ENCODE measurements around the gene ACER3. TPM values are rescaled to one million over a fixed set of nuclear protein-coding genes. Genes with fewer than 3 reads are reported as not detected.
"Not testable (repeated sequence)": the region's sequence is repeated elsewhere in the genome, so short reads cannot be mapped to it uniquely, and the experiment has no call there.

Gene ACER3
- 13.2 and 13.9 TPM in 2 replicates for total RNA-seq (2014; rRNA removed; shearing (Covaris generic))

DNA sequence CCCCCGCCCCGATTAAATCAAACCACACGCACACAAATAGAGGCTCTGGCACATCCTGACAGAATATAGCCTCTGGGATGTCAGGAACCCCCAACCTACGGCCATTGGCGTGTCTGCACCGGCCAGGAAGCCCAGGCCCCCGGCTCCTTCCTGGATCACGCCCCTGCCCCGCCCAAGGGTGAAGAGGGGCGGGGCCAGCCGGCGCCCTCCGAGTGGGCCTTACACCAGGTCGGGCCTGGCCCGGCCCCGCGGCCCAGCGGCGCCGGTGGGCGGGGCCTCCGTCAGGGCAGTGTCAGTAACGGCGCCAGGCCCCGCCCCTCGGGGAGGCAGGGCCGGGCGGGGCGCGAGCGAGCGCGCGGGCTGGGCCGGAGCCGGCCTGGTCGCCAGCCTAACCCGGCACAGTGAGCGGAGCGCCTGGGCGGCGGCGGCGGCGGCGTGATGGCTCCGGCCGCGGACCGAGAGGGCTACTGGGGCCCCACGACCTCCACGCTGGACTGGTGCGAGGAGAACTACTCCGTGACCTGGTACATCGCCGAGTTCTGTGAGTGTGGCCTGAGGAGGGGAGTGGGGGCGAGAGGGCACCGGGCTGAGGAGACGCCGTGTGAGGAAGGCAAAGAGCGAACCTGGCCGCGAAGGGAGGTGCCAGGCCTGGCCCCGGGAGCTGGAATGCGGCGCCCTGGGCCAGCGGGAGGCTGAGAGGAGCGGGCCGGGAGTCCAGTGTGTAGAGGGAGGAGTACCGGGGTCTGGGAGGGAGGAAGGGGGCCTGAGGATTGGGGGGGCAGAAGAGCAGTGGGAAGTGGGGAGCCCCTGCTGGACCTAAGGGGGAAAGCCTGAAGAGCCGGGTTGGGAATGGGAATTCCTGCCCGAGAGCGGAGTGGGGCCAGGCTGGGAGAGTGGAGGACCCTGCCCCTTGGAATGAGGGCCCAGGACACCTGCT is at the start of gene ACER3:
Gene ACER3, plus strand, starts transcription at position 380 of the 937 bp plus-strand sequence. Its CDS starts 59 bp downstream, at position 439.
- Histone ChIP-seq H3K27me3 (replicated peaks) (no peaks in the 10 kb centered on the region), H3K4me1 (replicated peaks) (peaks cover 9% of the 10 kb centered on the region; the same call in 1 of the 2 replicates), H3K27ac (peak within 1 kb of the TSS; percentile 76), H3K4me3 (peak within 1 kb of the TSS; percentile 87), H3K9me3 (replicated peaks) (no peaks in the 10 kb centered on the region), H3K36me3 (peaks cover 3% of the 10 kb centered on the region; the same call in 1 of the 2 replicates)
- DNase-seq (ENCODE audit: low read depth in 1 of 2, low spot score in 2 of 2), result peak; percentile 81 to 82

DNA sequence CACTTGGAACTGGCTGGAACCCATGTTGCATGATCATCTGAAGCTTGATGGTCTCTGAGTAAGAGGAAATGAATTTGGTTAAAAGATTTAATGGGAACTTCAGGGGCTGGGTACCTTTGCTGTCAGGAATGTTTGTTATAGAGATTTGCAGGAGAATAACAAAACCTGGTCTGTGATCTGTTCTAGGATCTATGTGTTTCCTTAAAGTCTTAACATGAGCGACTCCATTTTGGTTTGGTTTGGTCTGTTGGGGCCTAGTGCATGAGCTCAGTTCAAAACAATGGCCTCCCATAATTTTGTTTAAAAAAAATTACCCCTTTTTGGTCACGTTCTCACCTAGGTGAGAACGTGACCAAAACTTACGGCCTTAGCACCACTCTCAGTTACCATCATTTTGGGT is 49.5 kb upstream of the ACER3 start:
- no peaks in the 10 kb centered on the region for H3K36me3 ChIP-seq
- H3K27me3 ChIP-seq (replicated peaks), result no peaks in the 10 kb centered on the region
- H3K9me3 ChIP-seq (replicated peaks), result no peaks in the 10 kb centered on the region
- no peak for DNase-seq (ENCODE audit: low read depth in 1 of 2, low spot score in 2 of 2)
- no peak overlapping the region for H3K27ac ChIP-seq
- no peak overlapping the region for H3K4me3 ChIP-seq
- peaks cover 6% of the 10 kb centered on the region for H3K4me1 ChIP-seq (replicated peaks)

DNA sequence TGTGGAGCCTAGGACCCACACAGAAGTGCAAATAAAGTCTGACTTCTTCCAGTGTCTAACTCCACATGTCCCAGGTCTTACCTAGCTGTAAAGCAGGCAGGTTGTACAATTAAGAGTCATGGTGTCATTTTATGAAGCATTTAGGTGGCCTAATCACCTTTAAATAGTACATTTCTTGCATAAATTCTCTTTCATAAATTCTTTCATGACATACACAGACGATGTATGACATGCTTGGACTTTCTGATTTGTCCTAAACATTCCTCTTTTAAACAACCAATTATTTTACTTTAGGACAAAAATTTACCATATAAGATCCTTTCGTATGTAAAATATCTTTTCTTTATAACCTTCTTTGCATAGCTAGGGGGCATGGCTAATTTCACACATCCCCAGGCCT is 46.3 kb upstream of the ACER3 start:
- H3K27me3 ChIP-seq (replicated peaks), result no peaks in the 10 kb centered on the region
- H3K36me3 ChIP-seq, result no peaks in the 10 kb centered on the region
- DNase-seq (ENCODE audit: low read depth in 1 of 2, low spot score in 2 of 2), result no peak

DNA sequence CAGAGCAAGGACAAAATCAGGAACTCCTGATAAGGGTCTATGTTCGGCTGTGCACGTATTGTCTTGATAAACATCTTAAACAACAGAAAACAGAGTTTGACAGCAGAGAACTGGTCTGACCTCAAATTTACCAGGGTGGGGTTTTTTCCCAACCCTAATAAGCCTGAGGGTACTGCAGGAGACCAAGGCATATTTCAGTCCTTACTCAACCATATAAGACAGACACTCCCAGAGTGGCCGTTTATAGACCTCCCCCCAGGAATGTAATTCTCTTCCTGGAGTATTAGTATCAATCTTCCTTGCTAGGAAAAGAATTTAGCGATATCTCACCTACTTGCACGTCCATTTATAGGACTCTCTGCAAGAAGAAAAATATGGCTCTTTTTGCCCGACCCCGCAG is 45.0 kb upstream of the ACER3 start:
- H3K27ac ChIP-seq; H3K9me3 ChIP-seq (replicated peaks); H3K27me3 ChIP-seq (replicated peaks); DNase-seq (ENCODE audit: low read depth in 1 of 2, low spot score in 2 of 2); H3K4me3 ChIP-seq; H3K36me3 ChIP-seq; H3K4me1 ChIP-seq (replicated peaks): not testable (repeated sequence)

More for the DNA sequence above, 46.3 kb upstream of the ACER3 start:
- H3K4me1 ChIP-seq (replicated peaks), result no peaks in the 10 kb centered on the region
- H3K4me3 ChIP-seq, result no peak overlapping the region
- H3K27ac ChIP-seq, result no peak overlapping the region
- H3K9me3 ChIP-seq (replicated peaks), result no peaks in the 10 kb centered on the region

DNA sequence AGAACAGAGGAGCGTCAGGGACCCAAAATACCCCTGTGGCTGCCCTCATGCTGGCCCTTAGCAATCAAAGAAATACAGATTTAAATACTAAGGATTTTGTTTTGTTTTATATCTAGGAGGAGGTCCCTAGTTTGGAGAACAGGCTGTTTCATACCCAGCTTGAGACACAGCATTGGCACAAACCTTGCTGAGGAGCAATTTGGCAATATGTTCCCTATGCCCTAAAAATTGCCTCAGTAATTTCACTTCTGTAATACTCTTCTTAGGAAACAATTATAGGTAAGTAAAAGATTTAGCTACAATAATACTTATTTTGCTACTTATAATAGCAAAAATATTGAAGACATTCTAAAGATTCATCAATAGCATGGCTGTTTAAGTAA is 40.5 kb upstream of the ACER3 start:
- H3K4me3 ChIP-seq, result no peak overlapping the region
- H3K27ac ChIP-seq, result no peak overlapping the region
- H3K27me3 ChIP-seq (replicated peaks), result no peaks in the 10 kb centered on the region
- H3K9me3 ChIP-seq (replicated peaks), result no peaks in the 10 kb centered on the region
- no peak for DNase-seq (ENCODE audit: low read depth in 1 of 2, low spot score in 2 of 2)
- no peaks in the 10 kb centered on the region for H3K36me3 ChIP-seq
- H3K4me1 ChIP-seq (replicated peaks), result peaks cover 14% of the 10 kb centered on the region

DNA sequence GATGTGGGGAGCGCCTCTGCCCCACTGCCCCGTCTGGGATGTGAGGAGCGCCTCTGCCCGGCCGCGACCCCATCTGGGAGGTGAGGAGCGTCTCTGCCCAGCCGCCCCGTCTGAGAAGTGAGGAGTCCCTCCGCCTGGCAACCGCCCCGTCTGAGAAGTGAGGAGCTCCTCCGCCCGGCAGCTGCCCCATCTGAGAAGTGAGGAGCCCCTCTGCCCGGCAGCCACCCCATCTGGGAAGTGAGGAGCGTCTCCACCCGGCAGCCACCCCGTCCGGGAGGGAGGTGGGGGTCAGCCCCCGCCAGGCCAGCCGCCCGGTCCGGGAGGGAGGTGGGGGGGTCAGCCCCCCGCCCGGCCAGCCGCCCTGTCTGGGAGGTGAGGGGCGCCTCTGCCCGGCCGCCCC is 39.3 kb upstream of the ACER3 start:
- not testable (repeated sequence) for H3K36me3 ChIP-seq; H3K27me3 ChIP-seq (replicated peaks); H3K9me3 ChIP-seq (replicated peaks); DNase-seq (ENCODE audit: low read depth in 1 of 2, low spot score in 2 of 2); H3K4me3 ChIP-seq; H3K27ac ChIP-seq
- peaks cover 14% of the 10 kb centered on the region for H3K4me1 ChIP-seq (replicated peaks)

DNA sequence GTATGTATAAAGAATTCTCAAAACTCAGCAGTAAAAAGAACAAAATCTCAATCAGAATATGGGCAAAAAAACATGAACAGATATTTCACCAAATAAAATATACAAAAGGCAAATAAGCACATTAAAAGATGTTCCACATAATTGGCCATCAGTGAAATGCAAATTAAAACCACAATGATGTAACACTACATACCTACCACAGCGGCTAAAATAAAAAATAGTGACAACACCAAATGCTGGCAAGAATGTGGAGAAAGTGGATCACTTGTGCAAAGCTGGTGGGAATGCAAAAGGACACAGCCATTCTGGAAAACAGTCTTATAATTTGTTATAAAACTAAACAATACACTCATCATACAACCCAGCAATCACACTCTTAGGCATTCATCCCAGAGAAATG is 38.3 kb upstream of the ACER3 start:
- no peak overlapping the region for H3K4me3 ChIP-seq
- H3K36me3 ChIP-seq, result no peaks in the 10 kb centered on the region
- peaks cover 14% of the 10 kb centered on the region for H3K4me1 ChIP-seq (replicated peaks)
- H3K27ac ChIP-seq, result no peak overlapping the region
- DNase-seq (ENCODE audit: low read depth in 1 of 2, low spot score in 2 of 2), result no peak
- H3K27me3 ChIP-seq (replicated peaks), result no peaks in the 10 kb centered on the region
- H3K9me3 ChIP-seq (replicated peaks), result no peaks in the 10 kb centered on the region

DNA sequence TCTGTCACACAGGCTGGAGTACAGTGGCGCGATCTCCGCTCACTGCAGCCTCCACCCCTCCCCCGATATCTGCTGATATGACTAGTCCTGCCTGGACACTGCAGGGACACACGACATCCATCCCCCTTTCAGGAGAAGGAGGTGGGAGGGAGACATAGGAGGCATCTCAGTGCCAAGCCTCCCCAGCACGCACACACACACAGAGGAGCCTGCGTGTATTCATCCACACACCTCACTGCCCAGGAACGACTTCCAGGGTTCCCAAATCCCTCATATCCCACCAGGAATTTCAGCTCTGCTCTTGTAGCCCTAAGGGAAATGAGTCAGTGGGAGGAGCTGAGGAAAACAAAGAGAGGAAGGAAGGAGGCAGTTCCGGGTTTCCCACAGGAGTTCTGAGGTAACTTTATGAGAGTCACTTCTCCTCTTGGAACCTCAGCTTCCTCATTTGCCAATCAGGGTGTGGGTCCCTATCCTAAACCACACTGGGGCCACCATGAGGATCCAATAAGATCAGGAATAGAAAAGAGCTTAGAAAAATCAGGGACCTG is 37.2 kb upstream of the ACER3 start:
- Histone ChIP-seq H3K4me1 (replicated peaks) (peaks cover 14% of the 10 kb centered on the region), H3K27ac (peak overlapping the region; percentile 93), H3K9me3 (replicated peaks) (no peaks in the 10 kb centered on the region), H3K27me3 (replicated peaks) (no peaks in the 10 kb centered on the region), H3K36me3 (no peaks in the 10 kb centered on the region), H3K4me3 (no peak overlapping the region)
- DNase-seq (ENCODE audit: low read depth in 1 of 2, low spot score in 2 of 2), result peak; percentile 73 to 82

DNA sequence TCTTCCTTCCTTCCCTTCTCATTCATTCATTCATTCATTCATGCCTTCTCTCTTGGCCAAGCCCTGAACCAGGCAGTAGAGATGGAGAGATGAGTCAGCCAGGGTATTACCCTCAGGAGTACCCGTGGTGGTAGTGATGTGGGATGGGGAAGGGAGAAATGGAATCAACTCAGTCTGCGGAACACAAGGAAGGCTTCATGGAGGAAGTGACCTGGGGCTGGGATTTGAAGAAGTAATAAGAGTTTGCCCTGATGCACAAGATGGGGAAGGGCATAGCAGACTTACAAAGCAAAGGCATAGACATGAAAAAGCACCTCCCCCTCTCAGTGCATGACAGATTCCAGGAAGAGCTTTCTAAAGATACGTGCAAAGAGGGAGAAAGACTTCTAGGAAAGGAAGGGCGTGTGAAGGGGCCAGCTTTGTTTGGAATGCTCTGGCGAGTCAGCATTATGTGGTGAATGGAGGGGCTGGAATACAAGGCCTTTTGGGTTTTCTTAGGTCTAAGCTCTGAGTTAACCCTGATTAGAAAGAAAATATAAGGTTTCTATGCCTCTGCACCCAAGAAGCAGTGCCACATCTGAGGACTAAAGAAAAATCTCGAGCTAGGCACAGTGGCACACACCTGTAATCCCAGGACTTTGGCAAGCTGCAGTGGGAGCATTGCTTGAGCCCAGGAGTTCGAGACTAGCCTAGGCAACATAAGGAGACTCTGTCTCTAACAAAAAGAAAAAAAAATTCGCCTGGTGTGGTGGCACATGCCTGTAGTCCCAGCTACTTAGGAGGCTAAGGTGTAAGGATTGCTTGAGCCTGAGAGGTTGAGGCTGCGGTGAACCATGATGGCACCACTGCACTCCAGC is 36.4 kb upstream of the ACER3 start:
- Histone ChIP-seq H3K36me3 (no peaks in the 10 kb centered on the region), H3K9me3 (replicated peaks) (no peaks in the 10 kb centered on the region), H3K27ac (peak overlapping the region; percentile 93), H3K4me1 (replicated peaks) (peaks cover 14% of the 10 kb centered on the region), H3K27me3 (replicated peaks) (no peaks in the 10 kb centered on the region), H3K4me3 (no peak overlapping the region)
- DNase-seq (ENCODE audit: low read depth in 1 of 2, low spot score in 2 of 2), result peak in 1 of 2 experiments; percentile 38

DNA sequence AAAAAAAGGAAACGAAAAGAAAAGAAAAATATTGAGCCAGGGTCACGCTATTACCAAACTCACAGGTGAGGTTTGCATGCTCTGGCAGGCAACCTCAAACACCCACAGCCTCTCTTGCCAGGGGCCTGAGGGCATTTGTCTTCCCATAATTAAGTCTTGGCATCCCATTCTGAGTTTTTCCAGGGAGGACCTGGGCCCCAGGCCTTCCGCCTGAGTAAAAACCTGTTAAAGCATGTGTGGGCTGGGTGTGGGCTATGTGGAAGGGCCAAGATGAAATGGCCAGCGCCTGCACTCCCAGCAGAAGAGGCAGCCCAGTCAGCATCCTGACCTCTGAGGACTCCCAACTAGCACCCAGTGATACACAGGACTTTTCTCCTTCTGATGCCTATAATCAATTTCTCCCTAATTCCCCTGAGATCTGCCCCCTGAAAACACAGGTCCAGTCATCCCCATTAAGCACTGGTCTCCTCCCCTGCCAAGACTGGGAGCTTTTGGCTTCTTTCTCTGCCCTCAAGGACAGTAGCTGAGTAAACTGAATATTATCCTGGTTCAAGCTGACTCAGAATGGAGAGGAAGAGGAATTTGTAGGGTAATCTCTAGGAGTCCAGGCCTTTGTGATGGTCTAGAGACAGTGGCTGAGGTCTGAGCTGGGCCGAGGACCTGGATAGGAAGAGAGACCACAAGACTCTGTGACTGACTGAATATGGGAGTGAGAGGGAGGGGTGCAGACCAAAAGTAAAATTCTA is 35.6 kb upstream of the ACER3 start:
- Histone ChIP-seq H3K36me3 (no peaks in the 10 kb centered on the region), H3K27me3 (replicated peaks) (no peaks in the 10 kb centered on the region), H3K27ac (no peak overlapping the region), H3K9me3 (replicated peaks) (no peaks in the 10 kb centered on the region), H3K4me1 (replicated peaks) (peaks cover 14% of the 10 kb centered on the region), H3K4me3 (no peak overlapping the region)
- DNase-seq (ENCODE audit: low read depth in 1 of 2, low spot score in 2 of 2), result no peak

DNA sequence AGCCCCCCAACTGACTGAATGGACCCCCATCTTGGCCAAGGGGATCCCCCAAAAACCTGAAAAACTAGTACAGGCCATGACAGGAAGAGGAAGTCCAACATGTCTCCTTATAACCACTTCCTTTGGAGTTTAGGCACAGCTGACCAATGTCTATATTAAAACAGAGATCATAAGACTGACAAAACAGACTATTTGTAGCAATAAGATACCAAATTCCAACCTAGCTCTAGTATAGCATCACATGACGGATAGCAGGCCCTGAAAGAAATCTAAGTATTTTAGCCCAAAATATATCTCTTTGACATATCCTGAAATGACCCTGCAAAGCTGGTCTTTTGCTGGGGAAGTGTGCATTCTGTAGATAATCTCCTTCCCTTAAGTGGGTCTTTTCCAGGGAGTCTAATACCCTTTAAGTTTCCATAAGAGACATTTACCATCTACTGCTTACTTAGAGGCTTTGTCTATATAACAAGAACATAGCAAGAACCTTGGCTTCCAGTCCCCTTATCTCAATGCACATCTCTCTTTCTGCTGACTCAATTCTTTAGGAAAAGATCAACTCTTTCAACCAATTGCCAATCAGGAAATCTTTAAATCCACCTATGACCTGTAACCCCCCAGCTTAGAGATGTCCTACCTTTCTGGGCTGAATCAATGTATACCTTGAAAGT is 34.9 kb upstream of the ACER3 start:
- peaks cover 14% of the 10 kb centered on the region for H3K4me1 ChIP-seq (replicated peaks)
- no peak overlapping the region for H3K27ac ChIP-seq
- H3K9me3 ChIP-seq (replicated peaks), result no peaks in the 10 kb centered on the region
- no peaks in the 10 kb centered on the region for H3K27me3 ChIP-seq (replicated peaks)
- no peaks in the 10 kb centered on the region for H3K36me3 ChIP-seq
- DNase-seq (ENCODE audit: low read depth in 1 of 2, low spot score in 2 of 2), result no peak
- H3K4me3 ChIP-seq, result no peak overlapping the region

DNA sequence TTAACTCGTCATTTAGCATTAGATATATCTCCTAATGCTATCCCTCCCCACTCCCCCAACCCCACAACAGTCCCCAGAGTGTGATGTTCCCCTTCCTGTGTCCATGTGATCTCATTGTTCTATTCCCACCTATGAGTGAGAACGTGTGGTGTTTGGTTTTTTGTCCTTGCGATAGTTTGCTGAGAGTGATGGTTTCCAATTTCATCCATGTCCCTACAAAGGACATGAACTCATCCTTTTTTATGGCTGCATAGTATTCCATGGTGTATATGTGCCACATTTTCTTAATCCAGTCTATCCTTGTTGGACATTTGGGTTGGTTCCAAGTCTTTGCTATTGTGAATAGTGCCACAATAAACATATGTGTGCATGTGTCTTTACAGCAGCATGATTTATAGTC is 34.2 kb upstream of the ACER3 start:
- DNase-seq (ENCODE audit: low read depth in 1 of 2, low spot score in 2 of 2); H3K27ac ChIP-seq; H3K36me3 ChIP-seq; H3K27me3 ChIP-seq (replicated peaks); H3K4me3 ChIP-seq; H3K9me3 ChIP-seq (replicated peaks): not testable (repeated sequence)
- H3K4me1 ChIP-seq (replicated peaks), result peaks cover 14% of the 10 kb centered on the region

DNA sequence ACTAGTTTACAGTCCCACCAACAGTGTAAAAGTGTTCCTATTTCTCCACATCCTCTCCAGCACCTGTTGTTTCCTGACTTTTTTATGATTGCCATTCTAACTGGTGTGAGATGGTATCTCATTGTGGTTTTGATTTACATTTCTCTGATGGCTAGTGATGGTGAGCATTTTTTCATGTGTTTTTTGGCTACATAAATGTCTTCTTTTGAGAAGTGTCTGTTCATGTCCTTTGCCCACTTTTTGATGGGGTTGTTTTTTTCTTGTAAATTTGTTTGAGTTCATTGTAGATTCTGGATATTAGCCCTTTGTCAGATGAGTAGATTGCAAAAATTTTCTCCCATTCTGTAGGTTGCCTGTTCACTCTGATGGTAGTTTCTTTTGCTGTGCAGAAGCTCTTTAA is 33.7 kb upstream of the ACER3 start:
- H3K36me3 ChIP-seq; H3K27ac ChIP-seq; DNase-seq (ENCODE audit: low read depth in 1 of 2, low spot score in 2 of 2); H3K27me3 ChIP-seq (replicated peaks); H3K4me3 ChIP-seq; H3K9me3 ChIP-seq (replicated peaks): not testable (repeated sequence)
- H3K4me1 ChIP-seq (replicated peaks), result peaks cover 14% of the 10 kb centered on the region

All from SJSA1 (cell line).